Neural cell (in vitro differentiated cells): Measurements from ENCODE around the gene ASXL1. TPM values are rescaled to one million over a fixed set of nuclear protein-coding genes. Genes with fewer than 3 reads are reported as not detected.

Experiments used
- H2AFZ ChIP-seq: fragments of 200-600, 300-800 bp; sonication (generic), shearing (Covaris generic); 2 replicates; pipeline ENCODE4 v1.6.0; 2014; ENCODE audit warnings: low read depth, mild to moderate bottlenecking, antibody characterized with exemption, low read length, moderate library complexity
- H3F3A ChIP-seq: fragments of 200-600 bp; shearing (Covaris generic); 2 replicates; pipeline ENCODE4 v1.6.1; 2016; ENCODE audit warnings: mild to moderate bottlenecking, moderate library complexity, mixed read lengths, antibody characterized with exemption, low read length; ENCODE audit not compliant: insufficient read depth, poor library complexity, severe bottlenecking
- H3K27ac ChIP-seq: fragments of 200-600, 300-800 bp; sonication (generic), shearing (Covaris generic); 2 replicates; pipeline ENCODE4 v1.5.1; 2014; ENCODE audit warnings: mild to moderate bottlenecking, low read length, moderate library complexity
- H3K27me3 ChIP-seq: fragments of 300-800, 200-600 bp; sonication (generic), shearing (Covaris generic); 2 replicates; pipeline ENCODE4 v1.6.0; 2014; ENCODE audit warnings: mild to moderate bottlenecking, low read depth, low read length, moderate library complexity; ENCODE audit not compliant: insufficient read depth
- H3K36me3 ChIP-seq: fragments of 300-800, 200-600 bp; sonication (generic), shearing (Covaris generic); 2 replicates; pipeline ENCODE4 v1.5.1; 2014; ENCODE audit warnings: mild to moderate bottlenecking, antibody characterized with exemption, low read length, moderate library complexity; ENCODE audit not compliant: insufficient read depth
- H3K4me2 ChIP-seq: fragments of 300-800, 200-600 bp; sonication (generic), shearing (Covaris generic); 2 replicates; pipeline ENCODE4 v1.6.0; 2014; ENCODE audit warnings: mild to moderate bottlenecking, low read length
- H3K4me3 ChIP-seq: fragments of 300-800, 200-600 bp; sonication (generic), shearing (Covaris generic); 2 replicates; pipeline ENCODE4 v1.5.1; 2014; ENCODE audit warnings: mild to moderate bottlenecking, low read length, moderate library complexity
- H3K79me2 ChIP-seq: fragments of 200-600 bp; shearing (Covaris generic); replicated peaks from 2 replicates; pipeline ENCODE4 v1.6.0; 2014; ENCODE audit warnings: mild to moderate bottlenecking, low read length, moderate library complexity; ENCODE audit not compliant: insufficient read depth
- H3K9ac ChIP-seq: fragments of 300-800, 200-600 bp; sonication (generic), shearing (Covaris generic); 2 replicates; pipeline ENCODE4 v1.6.1; 2016; ENCODE audit warnings: mild to moderate bottlenecking, low read length, mixed read lengths
- H3K9me2 ChIP-seq: fragments of 200-600 bp; shearing (Covaris generic); 2 replicates; pipeline ENCODE4 v1.6.1; 2016; ENCODE audit warnings: mild to moderate bottlenecking, low read length, mixed read lengths; ENCODE audit not compliant: insufficient read depth
- H3K9me3 ChIP-seq: fragments of 200-600, 300-800 bp; sonication (generic), shearing (Covaris generic); 2 replicates; pipeline ENCODE4 v1.6.1; 2016; ENCODE audit warnings: mild to moderate bottlenecking, mixed run types, low read length, moderate library complexity, mixed read lengths
- H4K20me1 ChIP-seq: fragments of 200-600 bp; shearing (Covaris generic); 2 replicates; pipeline ENCODE4 v1.6.1; 2016; ENCODE audit warnings: mild to moderate bottlenecking, mixed run types; ENCODE audit not compliant: insufficient read depth
- CTCF ChIP-seq: fragments of 450-650 bp; IDR thresholded peaks from 2 replicates; pipeline ENCODE4 v1.5.1; 2014; ENCODE audit warnings: antibody characterized with exemption, mild to moderate bottlenecking, moderate library complexity; ENCODE audit not compliant: poor library complexity, severe bottlenecking
- EP300 ChIP-seq: fragments of 450-650 bp; conservative IDR thresholded peaks from 2 replicates; pipeline ENCODE4 v1.6.1; 2014; ENCODE audit warnings: antibody characterized with exemption, mild to moderate bottlenecking, moderate library complexity; ENCODE audit not compliant: poor library complexity, severe bottlenecking
- EZH2 ChIP-seq: fragments of 200-600, 300-800 bp; shearing (Covaris generic), sonication (generic); IDR thresholded peaks from 2 replicates; pipeline ENCODE4 v1.6.1; 2014; ENCODE audit warnings: antibody characterized with exemption, low read length, borderline replicate concordance, mild to moderate bottlenecking; ENCODE audit not compliant: insufficient read depth, poor library complexity, severe bottlenecking
- MXI1 ChIP-seq: fragments of 450-650 bp; conservative IDR thresholded peaks from 2 replicates; pipeline ENCODE4 v1.6.1; 2014; ENCODE audit warnings: antibody characterized with exemption, mild to moderate bottlenecking; ENCODE audit not compliant: poor library complexity, severe bottlenecking
- POLR2AphosphoS5 ChIP-seq: IDR thresholded peaks from 2 replicates; pipeline ENCODE4 v1.6.1; 2012
- RAD21 ChIP-seq: fragments of 450-650 bp; conservative IDR thresholded peaks from 2 replicates; pipeline ENCODE4 v1.6.1; 2014; ENCODE audit warnings: antibody characterized with exemption, mild to moderate bottlenecking, moderate library complexity
- SMC3 ChIP-seq: fragments of 450-650 bp; conservative IDR thresholded peaks from 2 replicates; pipeline ENCODE4 v1.6.1; 2014; ENCODE audit warnings: antibody characterized with exemption, mild to moderate bottlenecking, moderate library complexity; ENCODE audit not compliant: poor library complexity
- TAF1 ChIP-seq: IDR thresholded peaks from 2 replicates; pipeline ENCODE4 v1.6.1; 2012; ENCODE audit warnings: low read depth
- polyA plus RNA-seq: library from polyadenylated mRNA; depleted of rRNA; stranded (reverse); fragments of >200 nt; gene quantifications from 2 replicates; pipeline ENCODE4 v1.2.3, GENCODE V29; 2014
- TF ChIP-seq, protein P1 (sequence below): IDR thresholded peaks from 2 replicates; pipeline ENCODE4 v1.6.1; 2012; ENCODE audit warnings: borderline replicate concordance

The ASXL1 gene
- polyA plus RNA-seq, 1 donor from 2014 or later = 45.9 TPM

DNA sequence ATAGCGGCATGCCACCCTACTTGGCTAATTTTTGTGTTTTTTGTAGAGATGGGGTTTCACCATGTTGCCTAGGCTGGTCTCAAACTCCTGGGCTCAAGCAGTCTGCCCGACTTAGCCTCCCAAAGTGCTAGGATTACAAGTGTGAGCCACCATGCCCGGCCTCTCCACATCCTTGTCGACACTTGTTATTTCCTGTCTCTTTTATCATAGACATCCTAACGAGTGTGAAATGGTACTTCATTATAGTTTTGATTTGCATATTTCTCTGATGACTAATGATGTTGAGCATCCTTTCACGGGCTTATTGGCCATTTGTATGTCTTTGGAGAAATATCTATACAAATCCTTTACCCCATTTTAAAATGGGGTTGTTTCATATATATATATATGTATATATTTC is 39.0 kb upstream of the ASXL1 start:
- no peak overlapping the region for H3K4me2 ChIP-seq
- H3K36me3 ChIP-seq = no peaks in the 10 kb centered on the region
- no peak for TF ChIP-seq MXI1
- TF ChIP-seq EZH2 = no peak
- no peak for TF ChIP-seq SMC3
- TF ChIP-seq, protein P1, sequence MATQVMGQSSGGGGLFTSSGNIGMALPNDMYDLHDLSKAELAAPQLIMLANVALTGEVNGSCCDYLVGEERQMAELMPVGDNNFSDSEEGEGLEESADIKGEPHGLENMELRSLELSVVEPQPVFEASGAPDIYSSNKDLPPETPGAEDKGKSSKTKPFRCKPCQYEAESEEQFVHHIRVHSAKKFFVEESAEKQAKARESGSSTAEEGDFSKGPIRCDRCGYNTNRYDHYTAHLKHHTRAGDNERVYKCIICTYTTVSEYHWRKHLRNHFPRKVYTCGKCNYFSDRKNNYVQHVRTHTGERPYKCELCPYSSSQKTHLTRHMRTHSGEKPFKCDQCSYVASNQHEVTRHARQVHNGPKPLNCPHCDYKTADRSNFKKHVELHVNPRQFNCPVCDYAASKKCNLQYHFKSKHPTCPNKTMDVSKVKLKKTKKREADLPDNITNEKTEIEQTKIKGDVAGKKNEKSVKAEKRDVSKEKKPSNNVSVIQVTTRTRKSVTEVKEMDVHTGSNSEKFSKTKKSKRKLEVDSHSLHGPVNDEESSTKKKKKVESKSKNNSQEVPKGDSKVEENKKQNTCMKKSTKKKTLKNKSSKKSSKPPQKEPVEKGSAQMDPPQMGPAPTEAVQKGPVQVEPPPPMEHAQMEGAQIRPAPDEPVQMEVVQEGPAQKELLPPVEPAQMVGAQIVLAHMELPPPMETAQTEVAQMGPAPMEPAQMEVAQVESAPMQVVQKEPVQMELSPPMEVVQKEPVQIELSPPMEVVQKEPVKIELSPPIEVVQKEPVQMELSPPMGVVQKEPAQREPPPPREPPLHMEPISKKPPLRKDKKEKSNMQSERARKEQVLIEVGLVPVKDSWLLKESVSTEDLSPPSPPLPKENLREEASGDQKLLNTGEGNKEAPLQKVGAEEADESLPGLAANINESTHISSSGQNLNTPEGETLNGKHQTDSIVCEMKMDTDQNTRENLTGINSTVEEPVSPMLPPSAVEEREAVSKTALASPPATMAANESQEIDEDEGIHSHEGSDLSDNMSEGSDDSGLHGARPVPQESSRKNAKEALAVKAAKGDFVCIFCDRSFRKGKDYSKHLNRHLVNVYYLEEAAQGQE = no peak
- TF ChIP-seq RAD21 = no peak
- no peak for TF ChIP-seq EP300
- TF ChIP-seq CTCF = no peak
- TF ChIP-seq TAF1 = no peak
- no peak for TF ChIP-seq POLR2AphosphoS5
- no peaks in the 10 kb centered on the region for H3K27me3 ChIP-seq
- H2AFZ ChIP-seq = no peak overlapping the region
- H3K9ac ChIP-seq = no peak overlapping the region
- no peaks in the 10 kb centered on the region for H3F3A ChIP-seq
- no peak overlapping the region for H3K4me3 ChIP-seq
- H4K20me1 ChIP-seq = no peaks in the 10 kb centered on the region
- H3K9me3 ChIP-seq = no peaks in the 10 kb centered on the region
- peaks cover 4% of the 10 kb centered on the region for H3K79me2 ChIP-seq
- no peak overlapping the region for H3K27ac ChIP-seq
- no peaks in the 10 kb centered on the region for H3K9me2 ChIP-seq

- H2AFZ ChIP-seq = no peak overlapping the region
- H3K4me3 ChIP-seq = no peak overlapping the region
- no peaks in the 10 kb centered on the region for H3K9me2 ChIP-seq
- TF ChIP-seq, protein P1 = no peak
- TF ChIP-seq EP300 (no peak), POLR2AphosphoS5 (no peak), CTCF (no peak), SMC3 (no peak), MXI1 (no peak), TAF1 (no peak), EZH2 (no peak), RAD21 (no peak)
- no peaks in the 10 kb centered on the region for H3K9me3 ChIP-seq
- no peaks in the 10 kb centered on the region for H3K36me3 ChIP-seq
- H4K20me1 ChIP-seq = no peaks in the 10 kb centered on the region
- no peaks in the 10 kb centered on the region for H3K79me2 ChIP-seq
- no peak overlapping the region for H3K4me2 ChIP-seq
- no peak overlapping the region for H3K9ac ChIP-seq
- no peaks in the 10 kb centered on the region for H3K27me3 ChIP-seq
- no peaks in the 10 kb centered on the region for H3F3A ChIP-seq
- H3K27ac ChIP-seq = no peak overlapping the region
These were observed 37.8 kb upstream of the ASXL1 start for GRCh38 chr20:32320305-32320704.
